Gastrocnemius medialis (tissue), 4 donors: ENCODE measurements around the gene PICALM. TPM values are rescaled to one million over a fixed set of nuclear protein-coding genes. Genes with fewer than 3 reads are reported as not detected.

Experiments
- total RNA-seq, 4 donors: library from RNA; depleted of rRNA; stranded (reverse); fragments of >200 nt; gene quantifications; one replicate each; pipeline versions ENCODE4 v1.1.0 to v1.2.3, GENCODE V29; 2016

The PICALM gene
- total RNA-seq, 4 donors from 2014 or later = 82.3 to 125 (median 107) TPM

Other genes starting within 250 kb of the PICALM start
- gene CCDC83, start 213.7 kb downstream of the PICALM start, total RNA-seq = not detected
- 10 to 100 TPM in 1 of 4 donors, 1 to 10 TPM in 3; 5.2 to 12.1 (median 8.5) TPM for gene EED, start 175.7 kb upstream of the PICALM start, total RNA-seq
- gene HIKESHI, start 233.2 kb upstream of the PICALM start, total RNA-seq = 10 to 100 TPM; 30.1 to 60.9 (median 51.8) TPM